Nephron (organoid): ENCODE measurements around the gene ATF6B.

Source experiments
- H3K27ac Mint-ChIP-seq, 3 experiments: 2 replicates each; pipeline ENCODE4 v1.8.0; 2020; ENCODE audit warnings: mixed read lengths in 3 of 3, mild to moderate bottlenecking in 2 of 3, moderate library complexity in 1 of 3
- H3K27me3 Mint-ChIP-seq: 2 replicates; pipeline ENCODE4 v1.8.0; 2021; ENCODE audit warnings: low read depth, mild to moderate bottlenecking, moderate library complexity, mixed read lengths
- H3K36me3 Mint-ChIP-seq: 2 replicates; pipeline ENCODE4 v1.8.0; 2020; ENCODE audit warnings: low read depth, mixed read lengths
- H3K4me1 Mint-ChIP-seq: 2 replicates; pipeline ENCODE4 v1.8.0; 2020; ENCODE audit warnings: mixed read lengths
- H3K4me3 Mint-ChIP-seq, 3 experiments: 2 replicates each; pipeline ENCODE4 v1.8.0; 2020; ENCODE audit warnings: mild to moderate bottlenecking in 3 of 3, mixed read lengths in 3 of 3, moderate library complexity in 2 of 3
- H3K9me3 Mint-ChIP-seq: 2 replicates; pipeline ENCODE4 v1.8.0; 2020; ENCODE audit warnings: mixed read lengths
- CTCF ChIP-seq, 3 experiments: fragments of 200-600 bp; sonication (generic); IDR thresholded peaks; one replicate each; pipeline ENCODE4 v1.5.0; 2021; ENCODE audit warnings: antibody characterized with exemption in 3 of 3; ENCODE audit not compliant: unreplicated experiment in 3 of 3

ATF6B gene

DNA sequence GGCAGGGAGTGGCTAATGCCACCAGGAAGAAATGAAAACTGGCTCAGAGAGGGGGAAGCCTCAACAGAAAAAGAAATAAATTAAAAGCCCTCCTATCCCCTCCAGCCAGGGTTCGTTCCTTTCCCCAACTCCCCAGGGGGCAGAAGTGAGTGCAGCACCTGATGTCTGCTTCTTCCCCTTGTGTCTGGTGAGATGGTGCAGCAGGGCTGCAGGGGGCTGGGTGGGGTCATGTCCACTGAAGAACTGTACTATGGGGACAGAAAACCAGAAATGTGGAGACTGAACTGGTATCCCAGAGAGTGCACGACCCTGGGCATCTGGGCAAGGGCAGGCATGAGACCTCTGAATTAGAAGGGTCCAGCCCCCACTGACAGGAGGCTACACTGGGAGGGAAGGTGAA lies 40.3 kb upstream of the ATF6B start:
- Mint-ChIP-seq H3K27ac (peak overlapping the region in 1 of 3 experiments; percentile 33), H3K4me3 (no peak overlapping the region), H3K27me3 (no peaks in the 10 kb centered on the region), H3K36me3 (peaks cover 53% of the 10 kb centered on the region), H3K9me3 (no peaks in the 10 kb centered on the region), H3K4me1 (peaks cover 2% of the 10 kb centered on the region)
- no peak for TF ChIP-seq CTCF (IDR thresholded peaks at IDR 0.05; ENCODE audit: unreplicated experiment in 3 of 3)

DNA sequence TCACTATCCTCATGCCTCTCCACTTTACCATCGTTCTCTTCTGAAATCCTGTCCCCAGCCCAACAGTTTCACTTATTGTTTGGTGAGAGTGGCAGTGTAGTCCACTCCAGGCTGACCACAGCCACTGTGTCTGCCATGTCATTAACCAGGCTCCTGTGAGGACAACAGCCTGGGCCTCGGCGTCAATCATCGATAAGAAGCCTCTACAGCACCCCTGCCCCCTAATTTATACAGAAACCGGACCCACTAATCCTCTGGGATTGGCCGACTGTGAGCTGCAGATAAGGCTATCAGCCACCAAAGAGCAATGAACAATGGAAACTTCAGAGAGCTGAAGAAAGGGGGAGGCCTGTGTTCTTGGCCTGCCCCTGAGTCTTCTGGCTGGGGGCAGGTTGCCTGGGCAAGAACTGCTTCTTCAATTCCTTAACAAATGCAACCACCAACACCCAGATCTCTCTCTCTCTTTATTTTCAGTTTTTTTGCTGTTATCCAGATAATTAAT lies 39.8 kb upstream of the ATF6B start:
- Mint-ChIP-seq H3K4me1 (no peaks in the 10 kb centered on the region), H3K4me3 (no peak overlapping the region), H3K27ac (peak overlapping the region in 1 of 3 experiments; percentile 34), H3K9me3 (no peaks in the 10 kb centered on the region), H3K27me3 (no peaks in the 10 kb centered on the region), H3K36me3 (peaks cover 58% of the 10 kb centered on the region)
- TF ChIP-seq CTCF (IDR thresholded peaks at IDR 0.05; ENCODE audit: unreplicated experiment in 3 of 3): no peak

- Mint-ChIP-seq H3K4me3 (no peak overlapping the region), H3K36me3 (peaks cover 64% of the 10 kb centered on the region), H3K27me3 (no peaks in the 10 kb centered on the region), H3K4me1 (no peaks in the 10 kb centered on the region), H3K9me3 (no peaks in the 10 kb centered on the region), H3K27ac (peak overlapping the region in 1 of 3 experiments; percentile 34)
- no peak for TF ChIP-seq CTCF (IDR thresholded peaks at IDR 0.05; ENCODE audit: unreplicated experiment in 3 of 3)
Observed at GRCh38 chr6:32167154-32167760, 39.2 kb upstream of the ATF6B start.

- no peak for TF ChIP-seq CTCF (IDR thresholded peaks at IDR 0.05; ENCODE audit: unreplicated experiment in 3 of 3)
- Mint-ChIP-seq H3K4me3 (no peak overlapping the region), H3K27me3 (no peaks in the 10 kb centered on the region), H3K27ac (no peak overlapping the region), H3K36me3 (peaks cover 67% of the 10 kb centered on the region), H3K4me1 (no peaks in the 10 kb centered on the region), H3K9me3 (no peaks in the 10 kb centered on the region)
Observed at GRCh38 chr6:32166411-32167061, 38.5 kb upstream of the ATF6B start.

- peaks cover 52% of the 10 kb centered on the region for H3K36me3 Mint-ChIP-seq
- no peak for TF ChIP-seq CTCF (IDR thresholded peaks at IDR 0.05; ENCODE audit: unreplicated experiment in 3 of 3)
- peak within 1 kb of the TSS in 1 of 3 experiments; percentile 2 for H3K4me3 Mint-ChIP-seq
- H3K9me3 Mint-ChIP-seq: no peaks in the 10 kb centered on the region
- H3K27me3 Mint-ChIP-seq: no peaks in the 10 kb centered on the region
- peak within 1 kb of the TSS in 2 of 3 experiments; percentile 38 to 42 for H3K27ac Mint-ChIP-seq
- H3K4me1 Mint-ChIP-seq: no peaks in the 10 kb centered on the region
Observed at GRCh38 chr6:32164295-32164694, 36.2 kb upstream of the ATF6B start, which contains the start of gene EGFL8. Gene EGFL8 (plus strand): TSS chr6:32164595. CDS start chr6:32166166, 1,571 bp downstream.
